Ascending aorta (tissue), 2 donors: ENCODE measurements around the gene NEUROD4. TPM values are rescaled to one million over a fixed set of nuclear protein-coding genes. Genes with fewer than 3 reads are reported as not detected.

ENCODE experiments used
- DNase-seq, 2 donors: peaks; one replicate each; pipeline ENCODE4 v3.0.0-alpha.2; 2019; ENCODE audit warnings: low spot score in 2 of 2
- H3K27ac ChIP-seq, 2 donors: fragments of 200-600 bp; sonication (generic); one replicate each; pipeline ENCODE4 v1.5.1; 2016 to 2017; ENCODE audit warnings: mild to moderate bottlenecking in 1 of 2
- H3K27me3 ChIP-seq: fragments of 200-600 bp; sonication (generic); one replicate; pipeline ENCODE4 v1.5.1; 2017
- H3K36me3 ChIP-seq, 2 donors: fragments of 200-600 bp; sonication (generic); one replicate each; pipeline ENCODE4 v1.5.1; 2016
- H3K4me1 ChIP-seq, 2 donors: fragments of 200-600 bp; sonication (generic); one replicate each; pipeline ENCODE4 v1.5.1; 2016 to 2017; ENCODE audit warnings: mild to moderate bottlenecking in 1 of 2
- H3K4me3 ChIP-seq, 2 donors: fragments of 200-600 bp; sonication (generic); one replicate each; pipeline ENCODE4 v1.5.1; 2016 to 2017; ENCODE audit warnings: mild to moderate bottlenecking in 1 of 2
- H3K9me3 ChIP-seq, 2 donors: fragments of 200-600 bp; sonication (generic); one replicate each; pipeline ENCODE4 v1.5.1; 2016
- CTCF ChIP-seq, 3 experiments: fragments of 200-600 bp in 2 of 3; fragments of 450-650 bp in 1 of 3; sonication (generic) in 2 of 3; IDR thresholded peaks; one replicate each; pipeline ENCODE4 v1.5.1; 2016 to 2019; ENCODE audit warnings: antibody characterized with exemption in 3 of 3, mild to moderate bottlenecking in 1 of 3, moderate library complexity in 1 of 3
- intact Hi-C: fragments of 100-400 bp; cut with DNase I; formaldehyde crosslinking; loops from one replicate; pipeline ENCODE4 v1.15.1; 2023
- total RNA-seq: library from RNA; depleted of rRNA; stranded (reverse); fragments of >200 nt; gene quantifications from one replicate; pipeline ENCODE4 v1.1.0, GENCODE V29; 2016

The NEUROD4 gene
- total RNA-seq, 1 donor from 2014 or later, result not detected

DNA sequence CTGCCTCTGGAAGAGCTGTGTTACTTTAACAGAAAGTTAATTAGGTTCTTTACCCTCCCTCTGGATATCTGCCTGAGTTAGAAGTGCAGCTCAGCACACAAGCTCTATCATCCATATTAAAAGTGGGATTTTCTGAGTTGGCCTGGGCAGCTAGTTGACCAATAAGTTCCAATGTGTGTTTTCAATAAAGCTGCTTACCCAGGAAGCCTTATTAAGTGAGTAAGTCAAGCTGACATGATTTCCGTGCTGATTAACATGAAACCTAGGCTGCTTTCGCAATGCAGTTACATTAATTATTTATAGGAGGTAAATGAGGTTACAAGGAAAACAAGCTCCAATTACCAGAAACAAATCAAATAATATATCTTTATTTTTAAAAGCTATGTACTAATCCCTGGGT is 4.8 kb downstream of the NEUROD4 start:
- intact Hi-C loops, result no loop called here
- no peak overlapping the region for H3K4me3 ChIP-seq
- no peak overlapping the region for H3K27ac ChIP-seq
- no peak for TF ChIP-seq CTCF (IDR thresholded peaks at IDR 0.05)
- no peaks in the 10 kb centered on the region for H3K27me3 ChIP-seq
- H3K9me3 ChIP-seq, result no peaks in the 10 kb centered on the region
- no peak for DNase-seq
- H3K4me1 ChIP-seq, result no peaks in the 10 kb centered on the region
- H3K36me3 ChIP-seq, result no peaks in the 10 kb centered on the region

DNA sequence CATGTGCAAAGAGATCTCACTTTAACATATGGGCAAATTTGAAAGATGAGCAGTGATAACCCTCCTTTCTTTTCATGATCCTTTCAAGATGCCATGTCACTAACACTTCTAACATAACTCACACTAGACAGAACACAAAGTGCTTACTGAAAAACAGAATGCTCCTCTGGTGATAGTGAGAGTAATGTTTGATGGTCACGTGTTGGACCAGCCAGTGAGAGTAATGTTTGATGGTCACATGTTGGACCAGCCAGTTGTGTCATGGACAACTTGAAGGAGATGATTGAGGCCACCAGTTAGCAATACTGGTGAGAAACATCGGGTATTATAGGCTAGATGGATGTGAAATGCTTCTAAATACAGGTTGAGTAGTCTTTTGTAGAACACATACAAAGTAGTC is 5.7 kb downstream of the NEUROD4 start:
- TF ChIP-seq CTCF (IDR thresholded peaks at IDR 0.05), result no peak
- intact Hi-C loops, result no loop called here
- H3K27me3 ChIP-seq, result no peaks in the 10 kb centered on the region
- H3K4me3 ChIP-seq, result no peak overlapping the region
- no peak overlapping the region for H3K27ac ChIP-seq
- H3K36me3 ChIP-seq, result no peaks in the 10 kb centered on the region
- no peaks in the 10 kb centered on the region for H3K9me3 ChIP-seq
- H3K4me1 ChIP-seq, result no peaks in the 10 kb centered on the region
- no peak for DNase-seq

- no peak for TF ChIP-seq CTCF (IDR thresholded peaks at IDR 0.05)
- H3K9me3 ChIP-seq, result no peaks in the 10 kb centered on the region
- no peaks in the 10 kb centered on the region for H3K27me3 ChIP-seq
- no peak overlapping the region for H3K4me3 ChIP-seq
- no peak overlapping the region for H3K27ac ChIP-seq
- H3K36me3 ChIP-seq, result no peaks in the 10 kb centered on the region
- DNase-seq, result no peak
- intact Hi-C loops, result no loop called here
- no peaks in the 10 kb centered on the region for H3K4me1 ChIP-seq
Observed at GRCh38 chr12:55034218-55034617, 14.4 kb downstream of the NEUROD4 start.

GRCh38 chr12:55036326-55037115 is 16.7 kb downstream of the NEUROD4 start:
- TF ChIP-seq CTCF (IDR thresholded peaks at IDR 0.05), result no peak
- H3K36me3 ChIP-seq, result no peaks in the 10 kb centered on the region
- no peak overlapping the region for H3K27ac ChIP-seq
- intact Hi-C loops, result no loop called here
- no peak overlapping the region for H3K4me3 ChIP-seq
- H3K4me1 ChIP-seq, result no peaks in the 10 kb centered on the region
- DNase-seq, result no peak
- no peaks in the 10 kb centered on the region for H3K27me3 ChIP-seq
- no peaks in the 10 kb centered on the region for H3K9me3 ChIP-seq

GRCh38 chr12:55037351-55037987 is 17.7 kb downstream of the NEUROD4 start:
- no peak for TF ChIP-seq CTCF (IDR thresholded peaks at IDR 0.05)
- Histone ChIP-seq H3K36me3 (no peaks in the 10 kb centered on the region), H3K27me3 (no peaks in the 10 kb centered on the region), H3K4me3 (no peak overlapping the region), H3K4me1 (no peaks in the 10 kb centered on the region), H3K9me3 (no peaks in the 10 kb centered on the region), H3K27ac (no peak overlapping the region)
- intact Hi-C loops, result no loop called here
- no peak for DNase-seq
